ENCODE results near the gene ELAC1. TPM values are rescaled to one million over a fixed set of nuclear protein-coding genes. Genes with fewer than 3 reads are reported as not detected.

The ELAC1 gene
- total RNA-seq (1 to 10 TPM; 5.2 to 8.0 TPM), polyA plus RNA-seq (ENCODE audit: insufficient read length in 6 of 6) (10 to 100 TPM in 5 of 6 donors, 1 to 10 TPM in 1; 9.4 to 13.9 (median 12.4) TPM)
- long read RNA-seq, donor 1, partial matches to known transcripts, result 0 of 9 reads
- long read RNA-seq, donor 1, other reads (novel, unspliced or antisense), result 0 of 9 reads
- long read RNA-seq, donor 2, partial matches to known transcripts, result 0 of 3 reads
- long read RNA-seq, donor 2, other reads (novel, unspliced or antisense), result 0 of 3 reads
- long read RNA-seq, donor 3, transcript ELAC1-201 (4 exons, 2,235 nt), result major isoform, 5 of 7 reads
- long read RNA-seq, donor 3, partial matches to known transcripts, result 0 of 7 reads
- long read RNA-seq, donor 3, other reads (novel, unspliced or antisense), result 0 of 7 reads
- long read RNA-seq, donor 4, partial matches to known transcripts, result 0 of 4 reads
- long read RNA-seq, donor 4, other reads (novel, unspliced or antisense), result 0 of 4 reads
- long read RNA-seq, donor 5, transcript ELAC1-201 (4 exons, 2,235 nt), result major isoform, 5 of 8 reads
- long read RNA-seq, donor 5, partial matches to known transcripts, result 0 of 8 reads
- long read RNA-seq, donor 5, other reads (novel, unspliced or antisense), result 0 of 8 reads
- long read RNA-seq, donor 6, result 0 reads
- long read RNA-seq, donor 7, transcript ELAC1-201 (4 exons, 2,235 nt), result major isoform, 5 of 6 reads
- long read RNA-seq, donor 7, partial matches to known transcripts, result 0 of 6 reads
- long read RNA-seq, donor 7, other reads (novel, unspliced or antisense), result 0 of 6 reads
- long read RNA-seq, donor 8, partial matches to known transcripts, result 0 of 9 reads
- long read RNA-seq, donor 8, other reads (novel, unspliced or antisense), result 0 of 9 reads
- long read RNA-seq, donor 9, result 0 reads
- long read RNA-seq, donor 10, partial matches to known transcripts, result 0 of 4 reads
- long read RNA-seq, donor 10, other reads (novel, unspliced or antisense), result 0 of 4 reads
- long read RNA-seq, donor 11, result 0 reads
- long read RNA-seq, donor 12, partial matches to known transcripts, result 0 of 4 reads
- long read RNA-seq, donor 12, other reads (novel, unspliced or antisense), result 0 of 4 reads

DNA sequence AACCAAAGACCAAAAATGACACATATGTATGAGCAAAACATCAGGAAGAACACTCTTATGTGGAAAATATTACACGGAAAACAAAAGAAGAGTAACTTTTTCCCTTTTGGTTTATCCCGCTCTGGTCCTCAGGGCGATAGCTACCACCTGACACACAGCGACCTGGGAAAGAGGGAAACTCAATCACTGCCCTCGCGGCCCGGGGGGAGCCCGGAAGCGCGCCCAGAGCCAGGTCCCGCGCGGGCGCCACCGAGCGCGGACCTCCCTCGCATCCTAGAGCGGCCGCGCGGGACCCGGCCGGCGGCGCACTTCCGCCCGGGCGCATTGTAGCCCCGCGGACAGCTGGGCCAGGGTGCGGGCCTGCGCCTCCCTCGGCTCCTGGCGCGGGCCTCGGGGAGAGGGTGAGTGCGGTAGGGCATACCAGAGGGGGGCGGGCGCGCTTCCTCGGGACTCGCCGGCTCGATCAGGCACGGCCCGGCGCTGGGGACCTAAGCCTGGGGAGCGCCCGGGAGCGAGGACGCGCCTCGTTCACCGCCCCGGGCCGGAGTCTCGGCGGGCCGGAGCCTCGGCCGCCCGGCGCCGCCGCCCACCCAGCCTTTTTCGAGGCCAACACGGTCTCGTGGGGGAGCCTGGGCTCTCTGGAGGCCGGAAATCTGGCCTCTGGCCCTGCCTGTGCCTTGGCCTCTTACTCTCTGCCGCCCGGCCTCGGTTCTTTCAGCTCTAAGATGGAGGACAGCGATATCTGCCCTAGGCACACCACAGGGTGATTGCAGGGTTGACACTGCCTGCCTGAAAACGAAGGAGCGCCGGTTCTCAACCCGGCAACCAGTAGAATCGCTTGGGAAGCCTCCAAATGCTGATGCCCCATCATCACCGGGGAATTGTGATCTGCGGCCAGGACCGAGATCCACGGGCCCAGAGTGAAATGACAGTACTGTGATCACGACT, at the start of gene ELAC1:
Gene ELAC1, plus strand, starts transcription at position 327 of the 948 bp plus-strand sequence. CDS start 6,365 bp downstream, outside the sequence.
- peak within 1 kb of the TSS; percentile 63 to 84 for H3K4me3 ChIP-seq
- TF ChIP-seq, protein P1, sequence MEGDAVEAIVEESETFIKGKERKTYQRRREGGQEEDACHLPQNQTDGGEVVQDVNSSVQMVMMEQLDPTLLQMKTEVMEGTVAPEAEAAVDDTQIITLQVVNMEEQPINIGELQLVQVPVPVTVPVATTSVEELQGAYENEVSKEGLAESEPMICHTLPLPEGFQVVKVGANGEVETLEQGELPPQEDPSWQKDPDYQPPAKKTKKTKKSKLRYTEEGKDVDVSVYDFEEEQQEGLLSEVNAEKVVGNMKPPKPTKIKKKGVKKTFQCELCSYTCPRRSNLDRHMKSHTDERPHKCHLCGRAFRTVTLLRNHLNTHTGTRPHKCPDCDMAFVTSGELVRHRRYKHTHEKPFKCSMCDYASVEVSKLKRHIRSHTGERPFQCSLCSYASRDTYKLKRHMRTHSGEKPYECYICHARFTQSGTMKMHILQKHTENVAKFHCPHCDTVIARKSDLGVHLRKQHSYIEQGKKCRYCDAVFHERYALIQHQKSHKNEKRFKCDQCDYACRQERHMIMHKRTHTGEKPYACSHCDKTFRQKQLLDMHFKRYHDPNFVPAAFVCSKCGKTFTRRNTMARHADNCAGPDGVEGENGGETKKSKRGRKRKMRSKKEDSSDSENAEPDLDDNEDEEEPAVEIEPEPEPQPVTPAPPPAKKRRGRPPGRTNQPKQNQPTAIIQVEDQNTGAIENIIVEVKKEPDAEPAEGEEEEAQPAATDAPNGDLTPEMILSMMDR (IDR thresholded peaks at IDR 0.05), result peak in 1 of 2 donors; percentile 15
- no peaks in the 10 kb centered on the region for H3K27me3 ChIP-seq
- DNase-seq, result peak; percentile 74 to 95 (median 80)
- peak within 1 kb of the TSS; percentile 93 to 95 for H3K27ac ChIP-seq
- intact Hi-C loops (cut with DNase I), result no loop called here
- H3K9me3 ChIP-seq, result peaks cover 0 to 3% of the 10 kb centered on the region in 2 donors
- peaks cover 9 to 21% of the 10 kb centered on the region in 2 donors for H3K4me1 ChIP-seq
- H3K36me3 ChIP-seq, result no peaks in the 10 kb centered on the region
- peak; percentile 98 for ATAC-seq

GRCh38 chr18:50918153-50918552, 49.7 kb upstream of the ELAC1 start:
- Histone ChIP-seq H3K9me3 (no peaks in the 10 kb centered on the region), H3K4me1 (no peaks in the 10 kb centered on the region), H3K4me3 (no peak overlapping the region), H3K27ac (no peak overlapping the region), H3K36me3 (peaks cover 0 to 70% of the 10 kb centered on the region in 2 donors), H3K27me3 (no peaks in the 10 kb centered on the region)
- DNase-seq (no peak), ATAC-seq (no peak)
- TF ChIP-seq, protein P1 (IDR thresholded peaks at IDR 0.05), result no peak
- intact Hi-C loops (cut with DNase I), result no loop called here

GRCh38 chr18:50924372-50924771, 43.5 kb upstream of the ELAC1 start:
- TF ChIP-seq, protein P1 (IDR thresholded peaks at IDR 0.05), result no peak
- Histone ChIP-seq H3K36me3 (peaks cover 0 to 96% of the 10 kb centered on the region in 2 donors), H3K27ac (no peak overlapping the region), H3K4me3 (no peak overlapping the region), H3K27me3 (no peaks in the 10 kb centered on the region), H3K4me1 (no peaks in the 10 kb centered on the region), H3K9me3 (peaks cover 0 to 8% of the 10 kb centered on the region in 2 donors)
- ATAC-seq (no peak), DNase-seq (no peak)
- intact Hi-C loops (cut with DNase I), result no loop called here

DNA sequence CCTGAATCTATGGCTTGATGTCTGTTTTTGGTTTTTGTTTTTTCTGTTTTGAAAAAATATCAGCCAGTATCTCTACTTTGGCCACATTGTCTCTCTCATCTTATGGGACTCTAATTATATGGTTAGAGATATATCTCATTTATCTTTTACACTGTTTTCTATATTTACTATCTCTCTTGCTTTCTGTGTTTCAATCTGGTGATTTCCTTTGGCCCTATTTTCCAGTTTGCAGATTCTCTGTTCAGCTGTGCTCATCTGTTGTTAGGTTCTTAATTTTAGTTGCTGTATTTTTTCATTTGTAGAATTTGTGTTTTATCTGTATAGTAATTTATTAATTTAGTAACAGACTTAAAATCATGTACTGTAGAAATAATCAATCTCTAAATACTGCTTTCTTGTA, 41.3 kb upstream of the ELAC1 start:
- intact Hi-C loops (cut with DNase I), result no loop called here
- Histone ChIP-seq H3K36me3 (peaks cover 0 to 84% of the 10 kb centered on the region in 2 donors), H3K9me3 (peaks cover 0 to 8% of the 10 kb centered on the region in 2 donors), H3K27ac (no peak overlapping the region), H3K4me1 (no peaks in the 10 kb centered on the region), H3K27me3 (no peaks in the 10 kb centered on the region), H3K4me3 (no peak overlapping the region)
- DNase-seq, result no peak
- TF ChIP-seq, protein P1 (IDR thresholded peaks at IDR 0.05), result no peak
- ATAC-seq, result no peak
